Stomach (tissue), 4 donors: ENCODE measurements around the gene NEK10.

Experiments used
- CTCF ChIP-seq, 7 experiments: fragments of 450-650 bp in 4 of 7; fragments of 200-600 bp in 3 of 7; sonication (generic) in 3 of 7; IDR thresholded peaks; one replicate each; pipeline ENCODE4 v1.5.1; 2016 to 2019; ENCODE audit warnings: antibody characterized with exemption in 7 of 7, control low read depth in 2 of 7, mild to moderate bottlenecking in 1 of 7
- EP300 ChIP-seq: sonication (generic); formaldehyde crosslinking; IDR thresholded peaks from one replicate; pipeline ENCODE4 v1.6.1; 2017; ENCODE audit warnings: antibody characterized with exemption
- POLR2A ChIP-seq, 4 donors: fragments of 450-650 bp; IDR thresholded peaks; one replicate each; pipeline ENCODE4 v1.6.1; 2016; ENCODE audit warnings: antibody characterized with exemption in 4 of 4, control low read depth in 2 of 4, mild to moderate bottlenecking in 1 of 4, moderate library complexity in 1 of 4
- POLR2AphosphoS5 ChIP-seq, 3 donors: sonication (generic); formaldehyde crosslinking; IDR thresholded peaks; one replicate each; pipeline ENCODE4 v1.6.1; 2016; ENCODE audit warnings: antibody characterized with exemption in 3 of 3

- TF ChIP-seq CTCF (IDR thresholded peaks at IDR 0.05), result no peak
- TF ChIP-seq POLR2A (IDR thresholded peaks at IDR 0.05), result no peak
- TF ChIP-seq POLR2AphosphoS5 (IDR thresholded peaks at IDR 0.05), result no peak
- TF ChIP-seq EP300, result no peak
Observed at GRCh38 chr3:27138005-27138404, 231.2 kb downstream of the NEK10 start.
